HepG2 (cell line): ENCODE data around the gene AKIRIN1. TPM values are rescaled to one million over a fixed set of nuclear protein-coding genes. Genes with fewer than 3 reads are reported as not detected.

ENCODE experiments used
- ARNTL ChIP-seq: sonication (generic); formaldehyde crosslinking; IDR thresholded peaks from 2 replicates; pipeline ENCODE4 v1.4.0; 2020; ENCODE audit warnings: mild to moderate bottlenecking, missing genetic modification reagents
- FOSL2 ChIP-seq: sonication (generic); formaldehyde crosslinking; IDR thresholded peaks from 2 replicates; pipeline ENCODE4 v1.4.0; 2020; ENCODE audit warnings: missing genetic modification reagents
- HOXA3 ChIP-seq: sonication (generic); formaldehyde crosslinking; IDR thresholded peaks from 2 replicates; pipeline ENCODE4 v1.5.0; 2020; ENCODE audit warnings: missing genetic modification reagents
- LCORL ChIP-seq, 2 experiments: fragments of 450-650 bp in 1 of 2; sonication (generic) in 1 of 2; formaldehyde crosslinking in 1 of 2; IDR thresholded peaks; 2 replicates each; pipeline versions ENCODE4 v1.5.0 to v1.6.1; 2017 to 2020; ENCODE audit warnings: antibody characterized with exemption in 1 of 2, missing genetic modification reagents in 1 of 2
- POLR2AphosphoS5 ChIP-seq: IDR thresholded peaks from 2 replicates; pipeline ENCODE4 v1.6.1; 2012; ENCODE audit warnings: low read depth, low read length
- SAFB2 ChIP-seq: sonication (generic); formaldehyde crosslinking; IDR thresholded peaks from 2 replicates; pipeline ENCODE4 v1.5.1; 2020; ENCODE audit warnings: missing genetic modification reagents, low read depth, mild to moderate bottlenecking, borderline replicate concordance
- SIN3B ChIP-seq: fragments of 150-350 bp; IDR thresholded peaks from 2 replicates; pipeline ENCODE4 v1.6.1; 2014; ENCODE audit warnings: low read length
- SP5 ChIP-seq: IDR thresholded peaks from 2 replicates; pipeline ENCODE4 v1.6.1; 2016; ENCODE audit warnings: low read depth, borderline replicate concordance
- ZEB1 ChIP-seq: IDR thresholded peaks from 2 replicates; pipeline ENCODE4 v1.6.1; 2012; ENCODE audit warnings: mild to moderate bottlenecking, low read depth, inconsistent platforms; ENCODE audit not compliant: insufficient replicate concordance
- ZNF136 ChIP-seq: sonication (generic); formaldehyde crosslinking; IDR thresholded peaks from 2 replicates; pipeline ENCODE4 v1.8.1; 2022; ENCODE audit warnings: low read depth, mild to moderate bottlenecking, moderate library complexity, missing genetic modification reagents
- ZNF367 ChIP-seq: sonication (generic); formaldehyde crosslinking; IDR thresholded peaks from 2 replicates; pipeline ENCODE4 v1.4.0; 2020; ENCODE audit warnings: missing genetic modification reagents, borderline replicate concordance
- ZNF383 ChIP-seq: sonication (generic); formaldehyde crosslinking; IDR thresholded peaks from 2 replicates; pipeline ENCODE4 v1.4.0; 2020; ENCODE audit warnings: missing genetic modification reagents, mild to moderate bottlenecking, borderline replicate concordance
- ZNF484 ChIP-seq: sonication (generic); formaldehyde crosslinking; IDR thresholded peaks from 2 replicates; pipeline ENCODE4 v1.5.1; 2020; ENCODE audit warnings: mild to moderate bottlenecking, low read depth, missing genetic modification reagents, borderline replicate concordance
- ZNF605 ChIP-seq: sonication (generic); formaldehyde crosslinking; IDR thresholded peaks from 2 replicates; pipeline ENCODE4 v1.8.0; 2022; ENCODE audit warnings: mild to moderate bottlenecking, missing genetic modification reagents
- ZNF619 ChIP-seq: sonication (generic); formaldehyde crosslinking; IDR thresholded peaks from 2 replicates; pipeline ENCODE4 v1.4.0; 2020; ENCODE audit warnings: mild to moderate bottlenecking, missing genetic modification reagents
- ZNF777 ChIP-seq: sonication (generic); formaldehyde crosslinking; IDR thresholded peaks from 2 replicates; pipeline ENCODE4 v1.4.0; 2020; ENCODE audit warnings: missing genetic modification reagents
- ZNF878 ChIP-seq: sonication (generic); formaldehyde crosslinking; IDR thresholded peaks from 2 replicates; pipeline ENCODE4 v1.8.1; 2023; ENCODE audit warnings: mild to moderate bottlenecking, missing genetic modification reagents, moderate library complexity
- polyA plus RNA-seq, 8 experiments: library from polyadenylated mRNA; depleted of rRNA in 3 of 8; stranded (reverse) in 7 of 8; unstranded in 1 of 8; fragments of >200 nt; fragmentation: Illumina TruSeq in 4 of 8; extraction: Trizol in 4 of 8; gene quantifications; 2 replicates each; pipeline versions ENCODE4 v1.2.1 to v1.2.3, GENCODE V29; 2011 to 2016; ENCODE audit warnings: low read depth in 4 of 8, missing spikeins in 1 of 8, mixed read lengths in 1 of 8; ENCODE audit not compliant: insufficient read depth in 1 of 8
- total RNA-seq, 5 experiments: library from RNA; depleted of rRNA; stranded (reverse); fragments of >200 nt; fragmentation: Illumina TruSeq; extraction: Trizol; gene quantifications; 2 replicates each; pipeline ENCODE4 v1.2.3, GENCODE V29; 2016; ENCODE audit warnings: low read depth in 1 of 5
- TF ChIP-seq, protein P1 (sequence below): IDR thresholded peaks from 2 replicates; pipeline ENCODE4 v1.6.1; 2012; ENCODE audit warnings: low read depth, low read length, improper control_type of control experiment
- TF ChIP-seq, protein P2 (sequence below): sonication (generic); formaldehyde crosslinking; IDR thresholded peaks from 2 replicates; pipeline ENCODE4 v1.4.0; 2020; ENCODE audit warnings: missing genetic modification reagents, borderline replicate concordance
- TF ChIP-seq, protein P3 (sequence below): sonication (generic); formaldehyde crosslinking; IDR thresholded peaks from 2 replicates; pipeline ENCODE4 v1.4.0; 2020; ENCODE audit warnings: missing genetic modification reagents
- TF ChIP-seq, protein P4 (sequence below): IDR thresholded peaks from 2 replicates; pipeline ENCODE4 v1.6.1; 2016; ENCODE audit warnings: low read depth

Gene AKIRIN1
- total and polyA plus RNA-seq, 2 of the 13 experiments (the other 11 are each of a cell fraction or from before 2014, with no cell fraction given), result 123 to 157 TPM

DNA sequence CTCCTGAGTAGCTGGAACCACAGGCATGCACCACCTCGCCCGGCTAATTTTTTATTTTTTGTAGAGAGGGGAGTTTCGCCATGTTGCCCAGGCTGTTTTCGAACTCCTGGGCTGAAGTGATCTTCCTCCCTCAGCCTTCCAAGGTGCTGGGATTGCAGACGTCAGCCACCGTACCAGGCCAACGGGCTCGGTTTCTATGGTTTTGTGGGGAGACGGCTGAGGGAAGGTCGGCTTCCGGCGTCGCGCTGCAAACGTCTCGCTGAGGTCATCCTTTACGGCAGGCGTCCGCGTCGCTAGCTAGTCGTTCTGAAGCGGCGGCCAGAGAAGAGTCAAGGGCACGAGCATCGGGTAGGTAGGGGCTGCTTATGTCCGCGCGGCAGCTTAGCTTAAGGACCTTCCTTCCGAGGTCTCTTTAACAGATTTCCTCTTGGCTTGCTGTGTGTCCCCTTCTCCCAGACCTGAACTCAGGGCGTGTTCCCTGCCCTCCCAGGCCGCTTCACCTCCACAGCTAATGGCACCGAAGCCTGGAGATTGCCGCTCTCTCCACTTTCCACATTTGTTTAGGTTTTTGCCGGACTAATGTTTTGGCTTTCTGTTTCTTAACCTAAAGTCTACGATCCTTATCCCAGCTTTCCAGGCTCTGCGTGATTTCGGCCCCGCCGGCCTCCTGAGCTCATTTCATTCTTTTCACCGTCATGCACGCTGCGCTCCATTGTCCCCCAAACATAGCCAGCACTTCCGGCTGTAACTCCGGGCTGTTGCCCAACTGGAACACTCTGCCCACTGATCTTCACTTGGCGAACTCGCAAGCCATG lies 35.2 kb downstream of the AKIRIN1 start, which contains the start of gene NDUFS5 (continued):
- TF ChIP-seq, protein P1, sequence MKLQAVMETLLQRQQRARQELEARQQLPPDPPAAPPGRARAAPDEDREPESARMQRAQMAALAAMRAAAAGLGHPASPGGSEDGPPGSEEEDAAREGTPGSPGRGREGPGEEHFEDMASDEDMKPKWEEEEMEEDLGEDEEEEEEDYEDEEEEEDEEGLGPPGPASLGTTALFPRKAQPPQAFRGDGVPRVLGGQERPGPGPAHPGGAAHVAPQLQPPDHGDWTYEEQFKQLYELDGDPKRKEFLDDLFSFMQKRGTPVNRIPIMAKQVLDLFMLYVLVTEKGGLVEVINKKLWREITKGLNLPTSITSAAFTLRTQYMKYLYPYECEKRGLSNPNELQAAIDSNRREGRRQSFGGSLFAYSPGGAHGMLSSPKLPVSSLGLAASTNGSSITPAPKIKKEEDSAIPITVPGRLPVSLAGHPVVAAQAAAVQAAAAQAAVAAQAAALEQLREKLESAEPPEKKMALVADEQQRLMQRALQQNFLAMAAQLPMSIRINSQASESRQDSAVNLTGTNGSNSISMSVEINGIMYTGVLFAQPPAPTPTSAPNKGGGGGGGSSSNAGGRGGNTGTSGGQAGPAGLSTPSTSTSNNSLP, result no peak
- TF ChIP-seq SIN3B, result no peak
- TF ChIP-seq ZNF619 (CRISPR knock-in tag), result no peak; the same call in 1 of the 2 replicates
- TF ChIP-seq ZEB1, result no peak
- no peak for TF ChIP-seq ZNF484
- no peak; the same call in none of the 2 replicates for TF ChIP-seq POLR2AphosphoS5
- TF ChIP-seq ZNF136 (CRISPR knock-in tag), result no peak; the same call in 1 of the 2 replicates
- TF ChIP-seq, protein P2, sequence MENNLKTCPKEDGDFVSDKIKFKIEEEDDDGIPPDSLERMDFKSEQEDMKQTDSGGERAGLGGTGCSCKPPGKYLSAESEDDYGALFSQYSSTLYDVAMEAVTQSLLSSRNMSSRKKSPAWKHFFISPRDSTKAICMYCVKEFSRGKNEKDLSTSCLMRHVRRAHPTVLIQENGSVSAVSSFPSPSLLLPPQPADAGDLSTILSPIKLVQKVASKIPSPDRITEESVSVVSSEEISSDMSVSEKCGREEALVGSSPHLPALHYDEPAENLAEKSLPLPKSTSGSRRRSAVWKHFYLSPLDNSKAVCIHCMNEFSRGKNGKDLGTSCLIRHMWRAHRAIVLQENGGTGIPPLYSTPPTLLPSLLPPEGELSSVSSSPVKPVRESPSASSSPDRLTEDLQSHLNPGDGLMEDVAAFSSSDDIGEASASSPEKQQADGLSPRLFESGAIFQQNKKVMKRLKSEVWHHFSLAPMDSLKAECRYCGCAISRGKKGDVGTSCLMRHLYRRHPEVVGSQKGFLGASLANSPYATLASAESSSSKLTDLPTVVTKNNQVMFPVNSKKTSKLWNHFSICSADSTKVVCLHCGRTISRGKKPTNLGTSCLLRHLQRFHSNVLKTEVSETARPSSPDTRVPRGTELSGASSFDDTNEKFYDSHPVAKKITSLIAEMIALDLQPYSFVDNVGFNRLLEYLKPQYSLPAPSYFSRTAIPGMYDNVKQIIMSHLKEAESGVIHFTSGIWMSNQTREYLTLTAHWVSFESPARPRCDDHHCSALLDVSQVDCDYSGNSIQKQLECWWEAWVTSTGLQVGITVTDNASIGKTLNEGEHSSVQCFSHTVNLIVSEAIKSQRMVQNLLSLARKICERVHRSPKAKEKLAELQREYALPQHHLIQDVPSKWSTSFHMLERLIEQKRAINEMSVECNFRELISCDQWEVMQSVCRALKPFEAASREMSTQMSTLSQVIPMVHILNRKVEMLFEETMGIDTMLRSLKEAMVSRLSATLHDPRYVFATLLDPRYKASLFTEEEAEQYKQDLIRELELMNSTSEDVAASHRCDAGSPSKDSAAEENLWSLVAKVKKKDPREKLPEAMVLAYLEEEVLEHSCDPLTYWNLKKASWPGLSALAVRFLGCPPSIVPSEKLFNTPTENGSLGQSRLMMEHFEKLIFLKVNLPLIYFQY (CRISPR knock-in tag), result no peak
- TF ChIP-seq, protein P3, sequence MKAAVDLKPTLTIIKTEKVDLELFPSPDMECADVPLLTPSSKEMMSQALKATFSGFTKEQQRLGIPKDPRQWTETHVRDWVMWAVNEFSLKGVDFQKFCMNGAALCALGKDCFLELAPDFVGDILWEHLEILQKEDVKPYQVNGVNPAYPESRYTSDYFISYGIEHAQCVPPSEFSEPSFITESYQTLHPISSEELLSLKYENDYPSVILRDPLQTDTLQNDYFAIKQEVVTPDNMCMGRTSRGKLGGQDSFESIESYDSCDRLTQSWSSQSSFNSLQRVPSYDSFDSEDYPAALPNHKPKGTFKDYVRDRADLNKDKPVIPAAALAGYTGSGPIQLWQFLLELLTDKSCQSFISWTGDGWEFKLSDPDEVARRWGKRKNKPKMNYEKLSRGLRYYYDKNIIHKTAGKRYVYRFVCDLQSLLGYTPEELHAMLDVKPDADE, result no peak
- TF ChIP-seq SP5 (CRISPR knock-in tag), result no peak
- peak; percentile 99 for TF ChIP-seq HOXA3 (CRISPR knock-in tag)
- no peak for TF ChIP-seq LCORL (IDR thresholded peaks at IDR 0.05)
- TF ChIP-seq LCORL (CRISPR knock-in tag; IDR thresholded peaks at IDR 0.05), result peak; percentile 28; the same call in 1 of the 2 replicates
- TF ChIP-seq SAFB2 (CRISPR knock-in tag), result peak; percentile 19; the same call in 1 of the 2 replicates
- no peak for TF ChIP-seq ZNF777
- no peak for TF ChIP-seq ZNF383 (CRISPR knock-in tag)
- TF ChIP-seq ARNTL (CRISPR knock-in tag), result no peak; the same call in 1 of the 2 replicates
- peak; percentile 56; the same call in 1 of the 2 replicates for TF ChIP-seq FOSL2
- no peak for TF ChIP-seq ZNF878 (CRISPR knock-in tag)
- TF ChIP-seq ZNF605, result no peak
- TF ChIP-seq ZNF367 (CRISPR knock-in tag), result no peak
- TF ChIP-seq, protein P4, sequence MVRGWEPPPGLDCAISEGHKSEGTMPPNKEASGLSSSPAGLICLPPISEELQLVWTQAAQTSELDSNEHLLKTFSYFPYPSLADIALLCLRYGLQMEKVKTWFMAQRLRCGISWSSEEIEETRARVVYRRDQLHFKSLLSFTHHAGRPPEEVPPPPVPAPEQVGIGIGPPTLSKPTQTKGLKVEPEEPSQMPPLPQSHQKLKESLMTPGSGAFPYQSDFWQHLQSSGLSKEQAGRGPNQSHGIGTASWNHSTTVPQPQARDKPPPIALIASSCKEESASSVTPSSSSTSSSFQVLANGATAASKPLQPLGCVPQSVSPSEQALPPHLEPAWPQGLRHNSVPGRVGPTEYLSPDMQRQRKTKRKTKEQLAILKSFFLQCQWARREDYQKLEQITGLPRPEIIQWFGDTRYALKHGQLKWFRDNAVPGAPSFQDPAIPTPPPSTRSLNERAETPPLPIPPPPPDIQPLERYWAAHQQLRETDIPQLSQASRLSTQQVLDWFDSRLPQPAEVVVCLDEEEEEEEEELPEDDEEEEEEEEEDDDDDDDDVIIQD (CRISPR knock-in tag), result no peak
